Mesothelial cell of epicardium (in vitro differentiated cells): ENCODE data around the gene ARHGAP33. TPM values are rescaled to one million over a fixed set of nuclear protein-coding genes. Genes with fewer than 3 reads are reported as not detected.

Experiments
- DNase-seq, 2 experiments: peaks; one replicate each; pipeline ENCODE4 v3.0.0; 2021; ENCODE audit warnings: low spot score in 2 of 2; ENCODE audit not compliant: unreplicated experiment in 2 of 2
- H3K27ac Mint-ChIP-seq: 2 replicates; pipeline ENCODE4 v1.8.0; 2021; ENCODE audit warnings: mixed read lengths
- H3K27me3 Mint-ChIP-seq: 2 replicates; pipeline ENCODE4 v1.8.0; 2021; ENCODE audit warnings: low read depth, mixed read lengths
- H3K36me3 Mint-ChIP-seq: 2 replicates; pipeline ENCODE4 v1.8.0; 2021; ENCODE audit warnings: mixed read lengths
- H3K4me1 Mint-ChIP-seq: 2 replicates; pipeline ENCODE4 v1.8.0; 2021; ENCODE audit warnings: mixed read lengths
- H3K4me3 Mint-ChIP-seq: 2 replicates; pipeline ENCODE4 v1.8.0; 2021; ENCODE audit warnings: mild to moderate bottlenecking, moderate library complexity, mixed read lengths
- H3K9me3 Mint-ChIP-seq: 2 replicates; pipeline ENCODE4 v1.8.0; 2021; ENCODE audit warnings: mixed read lengths
- CTCF ChIP-seq: fragments of 200-600 bp; sonication (generic); IDR thresholded peaks from one replicate; pipeline ENCODE4 v1.5.0; 2021; ENCODE audit warnings: antibody characterized with exemption; ENCODE audit not compliant: unreplicated experiment
- total RNA-seq: library from RNA; stranded (reverse); gene quantifications from 3 replicates; pipeline ENCODE4 v1.2.1, GENCODE V29; 2021

The ARHGAP33 gene
- total RNA-seq, 1 donor from 2014 or later, result 74.0 TPM

DNA sequence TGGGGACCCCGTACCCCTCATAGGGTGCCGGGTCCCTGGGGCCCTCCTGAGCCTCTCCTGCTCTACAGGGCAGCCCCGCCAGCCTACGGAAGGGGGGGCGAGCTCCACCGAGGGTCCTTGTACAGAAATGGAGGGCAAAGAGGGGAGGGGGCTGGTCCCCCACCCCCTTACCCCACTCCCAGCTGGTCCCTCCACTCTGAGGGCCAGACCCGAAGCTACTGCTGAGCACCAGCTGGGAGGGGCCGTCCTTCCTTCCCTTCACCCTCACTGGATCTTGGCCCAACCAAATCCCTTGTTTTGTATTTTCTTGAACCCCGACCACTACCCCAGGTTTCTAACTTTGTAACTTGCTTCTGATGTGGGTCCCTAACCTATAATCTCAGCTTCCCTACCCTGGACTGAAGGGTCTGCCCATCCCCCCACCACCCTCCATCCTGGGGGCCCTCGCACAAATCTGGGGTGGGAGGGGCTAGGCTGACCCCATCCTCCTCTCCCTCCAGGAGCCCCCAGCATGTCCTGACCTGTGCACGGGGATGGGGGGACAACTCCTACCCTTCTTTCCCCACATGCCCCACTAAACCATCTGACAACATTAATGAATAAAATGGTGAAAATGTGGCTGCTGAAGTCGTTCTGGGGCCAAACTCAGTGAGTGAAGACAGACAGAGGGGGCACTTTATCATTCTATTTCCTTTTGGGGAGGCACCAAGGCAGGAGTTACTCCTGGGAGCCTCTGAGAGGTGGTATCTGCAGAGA, 13.0 kb downstream of the ARHGAP33 start:
- Mint-ChIP-seq H3K4me1 (no peaks in the 10 kb centered on the region), H3K36me3 (peaks cover 2% of the 10 kb centered on the region), H3K27ac (no peak overlapping the region), H3K4me3 (no peak overlapping the region), H3K9me3 (no peaks in the 10 kb centered on the region), H3K27me3 (peaks cover 4% of the 10 kb centered on the region)
- DNase-seq, result no peak
- TF ChIP-seq CTCF, result no peak

- Mint-ChIP-seq H3K4me3 (no peak overlapping the region), H3K27me3 (peaks cover 7% of the 10 kb centered on the region), H3K36me3 (no peaks in the 10 kb centered on the region), H3K9me3 (no peaks in the 10 kb centered on the region), H3K27ac (no peak overlapping the region), H3K4me1 (no peaks in the 10 kb centered on the region)
- no peak for DNase-seq
- TF ChIP-seq CTCF, result no peak
Observed at GRCh38 chr19:35789195-35789977, 14.0 kb downstream of the ARHGAP33 start.

GRCh38 chr19:35789978-35790944, 14.9 kb downstream of the ARHGAP33 start:
- H3K27me3 Mint-ChIP-seq, result peaks cover 14% of the 10 kb centered on the region
- no peak for DNase-seq
- H3K9me3 Mint-ChIP-seq, result no peaks in the 10 kb centered on the region
- TF ChIP-seq CTCF, result no peak
- H3K27ac Mint-ChIP-seq, result no peak overlapping the region
- no peak overlapping the region for H3K4me3 Mint-ChIP-seq
- no peaks in the 10 kb centered on the region for H3K36me3 Mint-ChIP-seq
- no peaks in the 10 kb centered on the region for H3K4me1 Mint-ChIP-seq

DNA sequence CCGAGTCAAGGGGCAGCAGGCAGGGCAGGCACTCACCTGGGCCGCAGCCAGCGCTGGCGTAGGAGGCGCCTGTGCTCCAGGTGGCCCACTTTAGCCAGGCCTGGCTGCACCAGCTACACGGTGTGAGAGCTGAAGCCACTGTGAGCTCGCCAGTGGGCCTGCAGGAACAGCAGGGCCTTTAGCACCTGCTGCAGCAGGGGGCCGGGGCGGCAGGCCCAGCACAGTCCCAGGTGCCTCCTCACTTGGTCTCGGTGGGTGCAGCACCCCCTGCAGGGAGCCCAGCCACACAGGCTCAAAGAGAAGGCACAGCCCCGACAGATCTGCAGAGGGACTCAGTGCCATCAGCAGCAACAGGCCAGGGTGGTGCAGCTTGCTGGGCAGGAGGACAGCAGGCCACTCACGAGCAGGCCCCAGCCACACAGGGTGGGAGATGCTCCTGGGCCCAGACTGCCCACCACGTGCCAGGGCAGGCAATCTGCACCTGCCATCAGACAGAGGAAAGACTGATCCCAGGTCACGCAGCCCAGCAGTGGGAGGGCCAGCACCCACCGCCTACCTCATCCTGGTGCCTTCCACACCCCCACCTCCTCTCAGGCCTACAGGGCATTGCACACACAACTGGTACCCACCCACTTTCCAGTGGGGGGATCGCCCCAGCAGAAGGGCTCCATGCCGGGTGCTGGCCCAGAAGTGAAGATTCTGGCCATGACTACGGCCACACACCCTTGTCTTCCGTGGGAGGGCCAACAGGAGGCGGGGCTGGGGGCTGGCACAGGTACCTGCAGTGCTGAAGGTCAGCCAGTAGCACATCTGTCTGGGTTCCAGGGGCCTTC, 15.8 kb downstream of the ARHGAP33 start:
- DNase-seq, result no peak
- no peaks in the 10 kb centered on the region for H3K9me3 Mint-ChIP-seq
- H3K27ac Mint-ChIP-seq, result no peak overlapping the region

More for the DNA sequence above, 15.8 kb downstream of the ARHGAP33 start:
- no peaks in the 10 kb centered on the region for H3K4me1 Mint-ChIP-seq
- H3K4me3 Mint-ChIP-seq, result no peak overlapping the region
- H3K36me3 Mint-ChIP-seq, result no peaks in the 10 kb centered on the region
- H3K27me3 Mint-ChIP-seq, result peaks cover 23% of the 10 kb centered on the region
- TF ChIP-seq CTCF, result no peak
